H1 (cell line): ENCODE measurements around the gene CHST4. TPM values are rescaled to one million over a fixed set of nuclear protein-coding genes. Genes with fewer than 3 reads are reported as not detected.

ENCODE experiments used
- CTCF ChIA-PET: fragments of 300-600 bp; sonication (Branson Sonifier 250); formaldehyde crosslinking; loops from one replicate; lab custom pipeline; 2021; ENCODE audit not compliant: partially characterized antibody; lab: Charles Lee
- POLR2A ChIA-PET: fragments of 300-600 bp; sonication (Branson Sonifier 250); formaldehyde crosslinking; loops from one replicate; lab custom pipeline; 2021; ENCODE audit warnings: inconsistent platforms; ENCODE audit not compliant: partially characterized antibody; lab: Charles Lee
- DNase-seq, 2 experiments: peaks; one replicate each; pipeline versions ENCODE4 v3.0.0 to v3.0.0-alpha.2; 2010 to 2022; ENCODE audit warnings: low spot score in 2 of 2, low read depth in 1 of 2, mixed read lengths in 1 of 2
- FAIRE-seq: peaks from 2 replicates; lab custom pipeline; 2011; peaks lifted over from hg19 to GRCh38; lab: Jason Lieb, UNC
- H2AFZ ChIP-seq: 2 replicates; pipeline ENCODE4 v1.8.1; 2012; ENCODE audit warnings: low read length, inconsistent platforms
- H2AK5ac ChIP-seq: 2 replicates; pipeline ENCODE4 v1.6.1; 2013; ENCODE audit warnings: low read depth, low read length
- H2BK120ac ChIP-seq: replicated peaks from 2 replicates; pipeline ENCODE3; 2013; ENCODE audit warnings: low read depth, low read length, inconsistent platforms
- H2BK12ac ChIP-seq: 2 replicates; pipeline ENCODE4 v1.6.1; 2013; ENCODE audit warnings: low read depth, low read length
- H2BK15ac ChIP-seq: 2 replicates; pipeline ENCODE4 v1.6.1; 2013; ENCODE audit warnings: low read length
- H2BK20ac ChIP-seq: 2 replicates; pipeline ENCODE4 v1.6.1; 2013; ENCODE audit warnings: low read length
- H2BK5ac ChIP-seq: 2 replicates; pipeline ENCODE4 v1.6.1; 2013; ENCODE audit warnings: low read depth, low read length
- H3K14ac ChIP-seq: 2 replicates; pipeline ENCODE4 v1.6.1; 2013; ENCODE audit warnings: inconsistent platforms; ENCODE audit not compliant: insufficient read length
- H3K18ac ChIP-seq: 2 replicates; pipeline ENCODE4 v1.6.1; 2013; ENCODE audit warnings: low read length; ENCODE audit errors: extremely low read depth
- H3K23ac ChIP-seq: 2 replicates; pipeline ENCODE4 v1.6.1; 2013; ENCODE audit warnings: inconsistent platforms; ENCODE audit not compliant: insufficient read length
- H3K23me2 ChIP-seq: 2 replicates; pipeline ENCODE4 v1.6.1; 2013; ENCODE audit warnings: low read depth, low read length
- H3K27ac ChIP-seq: 2 replicates; pipeline ENCODE4 v1.6.1; 2011; ENCODE audit warnings: low read depth, low read length, inconsistent platforms
- H3K27me3 ChIP-seq, 4 experiments: replicated peaks in 1 of 4; 1 replicate in 1 of 4; 2 replicates in 3 of 4; pipeline versions ENCODE4 v1.6.1 to v1.8.1; 2011 to 2013; ENCODE audit warnings: low read length in 3 of 4, mild to moderate bottlenecking in 3 of 4, inconsistent platforms in 2 of 4, mixed read lengths in 2 of 4, moderate library complexity in 1 of 4; ENCODE audit not compliant: control insufficient read depth in 3 of 4, insufficient read depth in 3 of 4; ENCODE audit errors: extremely low read depth in 1 of 4
- H3K36me3 ChIP-seq, 4 experiments: 2 replicates each; pipeline versions ENCODE4 v1.6.1 to v1.8.1; 2011 to 2013; ENCODE audit warnings: mild to moderate bottlenecking in 4 of 4, low read length in 3 of 4, moderate library complexity in 2 of 4, control low read depth in 1 of 4, inconsistent platforms in 1 of 4; ENCODE audit not compliant: insufficient read depth in 4 of 4, control insufficient read depth in 2 of 4
- H3K4ac ChIP-seq: replicated peaks from 2 replicates; pipeline ENCODE3; 2013; ENCODE audit warnings: low read length, low read depth, mixed read lengths, inconsistent platforms; ENCODE audit not compliant: insufficient read length
- H3K4me1 ChIP-seq, 4 experiments: replicated peaks in 1 of 4; 1 replicate in 1 of 4; 2 replicates in 3 of 4; pipeline versions ENCODE4 v1.6.1 to v1.8.1; 2011 to 2013; ENCODE audit warnings: low read length in 3 of 4, inconsistent platforms in 2 of 4, mixed read lengths in 1 of 4; ENCODE audit not compliant: insufficient read depth in 4 of 4, control insufficient read depth in 3 of 4
- H3K4me2 ChIP-seq, 2 experiments: 2 replicates each; pipeline versions ENCODE4 v1.6.1 to v1.8.1; 2011 to 2013; ENCODE audit warnings: low read depth in 2 of 2, low read length in 2 of 2, control low read depth in 1 of 2, inconsistent platforms in 1 of 2, mild to moderate bottlenecking in 1 of 2; ENCODE audit not compliant: insufficient read depth in 1 of 2
- H3K4me3 ChIP-seq, 4 experiments: fragments of 200-600, 300-600 bp in 1 of 4; sonication (generic), shearing (Covaris generic), sonication (Bioruptor Twin) in 1 of 4; 2 replicates each; pipeline versions ENCODE4 v1.5.1 to v1.8.1; 2011 to 2016; ENCODE audit warnings: low read length in 4 of 4, low read depth in 3 of 4, control low read depth in 2 of 4, inconsistent platforms in 2 of 4, mild to moderate bottlenecking in 2 of 4, mixed read lengths in 1 of 4, moderate library complexity in 1 of 4; ENCODE audit not compliant: insufficient read depth in 2 of 4; ENCODE audit errors: extremely low read depth in 1 of 4
- H3K56ac ChIP-seq: replicated peaks from 2 replicates; pipeline ENCODE3; 2013; ENCODE audit warnings: low read depth, mild to moderate bottlenecking, mixed read lengths, low read length, inconsistent platforms; ENCODE audit not compliant: insufficient read length
- H3K79me1 ChIP-seq: 2 replicates; pipeline ENCODE4 v1.6.1; 2013; ENCODE audit warnings: low read depth, low read length, control low read depth
- H3K79me2 ChIP-seq, 2 experiments: 2 replicates each; pipeline versions ENCODE4 v1.6.1 to v1.8.1; 2012 to 2013; ENCODE audit warnings: low read length in 2 of 2, mild to moderate bottlenecking in 2 of 2, inconsistent platforms in 1 of 2; ENCODE audit not compliant: insufficient read depth in 2 of 2, control insufficient read depth in 1 of 2
- H3K9ac ChIP-seq, 4 experiments: replicated peaks in 1 of 4; 1 replicate in 1 of 4; 2 replicates in 3 of 4; pipeline versions ENCODE4 v1.6.1 to v1.8.1; 2011 to 2013; ENCODE audit warnings: low read depth in 3 of 4, low read length in 3 of 4, control low read depth in 2 of 4, mild to moderate bottlenecking in 2 of 4, moderate library complexity in 2 of 4, inconsistent platforms in 1 of 4; ENCODE audit errors: extremely low read depth in 1 of 4
- H3K9me3 ChIP-seq, 2 experiments: 2 replicates each; pipeline versions ENCODE4 v1.6.1 to v1.8.1; 2012 to 2013; ENCODE audit warnings: mild to moderate bottlenecking in 2 of 2, moderate library complexity in 2 of 2, control low read depth in 1 of 2, inconsistent platforms in 1 of 2, low read depth in 1 of 2, low read length in 1 of 2, mixed read lengths in 1 of 2; ENCODE audit not compliant: insufficient read depth in 2 of 2
- H4K20me1 ChIP-seq, 2 experiments: replicated peaks in 1 of 2; 2 replicates each; pipeline versions ENCODE3 to v1.8.1; 2011 to 2013; ENCODE audit warnings: inconsistent platforms in 2 of 2, low read length in 2 of 2, mild to moderate bottlenecking in 1 of 2; ENCODE audit not compliant: insufficient read depth in 2 of 2, control insufficient read depth in 1 of 2
- H4K5ac ChIP-seq: 2 replicates; pipeline ENCODE4 v1.6.1; 2013; ENCODE audit warnings: low read length, low read depth, mixed read lengths, inconsistent platforms; ENCODE audit not compliant: insufficient read length
- H4K8ac ChIP-seq: 2 replicates; pipeline ENCODE4 v1.8.0; 2013; ENCODE audit warnings: mild to moderate bottlenecking, moderate library complexity, low read length, inconsistent platforms; ENCODE audit not compliant: insufficient read depth; ENCODE audit errors: extremely low read depth
- H4K91ac ChIP-seq: replicated peaks from 2 replicates; pipeline ENCODE3; 2013; ENCODE audit warnings: low read length, mixed read lengths, inconsistent platforms; ENCODE audit not compliant: insufficient read length
- ASH2L ChIP-seq: fragments of 200-600, 300-600 bp; sonication (generic); IDR thresholded peaks from one replicate; pipeline ENCODE4 v1.7.1; 2017; ENCODE audit warnings: low read length
- CEBPB ChIP-seq: IDR thresholded peaks from 2 replicates; pipeline ENCODE4 v1.6.1; 2012; ENCODE audit warnings: low read depth, low read length
- E2F6 ChIP-seq: IDR thresholded peaks from 2 replicates; pipeline ENCODE4 v1.6.1; 2012; ENCODE audit warnings: inconsistent platforms
- JUN ChIP-seq: IDR thresholded peaks from 2 replicates; pipeline ENCODE4 v1.6.1; 2011; ENCODE audit warnings: low read depth, mild to moderate bottlenecking, improper control_type of control experiment, low read length
- MAX ChIP-seq: IDR thresholded peaks from 2 replicates; pipeline ENCODE4 v1.6.1; 2012; ENCODE audit warnings: inconsistent platforms
- NANOG ChIP-seq: IDR thresholded peaks from 2 replicates; pipeline ENCODE4 v1.6.1; 2011; ENCODE audit warnings: low read length, low read depth, mild to moderate bottlenecking, inconsistent platforms; ENCODE audit not compliant: insufficient read depth, poor library complexity, severe bottlenecking
- RXRA ChIP-seq: IDR thresholded peaks from 2 replicates; pipeline ENCODE4 v1.6.1; 2011; ENCODE audit warnings: low read depth, mild to moderate bottlenecking, low read length, moderate library complexity; ENCODE audit not compliant: insufficient read depth
- SP1 ChIP-seq: IDR thresholded peaks from 2 replicates; pipeline ENCODE4 v1.6.1; 2011; ENCODE audit warnings: low read depth, low read length
- SP2 ChIP-seq: IDR thresholded peaks from 2 replicates; pipeline ENCODE4 v1.6.1; 2012; ENCODE audit warnings: mild to moderate bottlenecking, low read length, inconsistent platforms
- TAF1 ChIP-seq: IDR thresholded peaks from 2 replicates; pipeline ENCODE4 v1.6.1; 2011; ENCODE audit warnings: mild to moderate bottlenecking, low read depth, low read length
- WGBS, 2 experiments: shearing (Covaris generic) in 1 of 2; methylation state at CpG; one replicate each; pipeline versions ENCODE4 v1.1.6 to v1.1.7; 2013 to 2015; ENCODE audit warnings: low lambda C conversion rate in 2 of 2, mixed read lengths in 2 of 2, inconsistent platforms in 1 of 2, low coverage in 1 of 2, missing lambda C conversion rate in 1 of 2; ENCODE audit not compliant: insufficient replicate concordance in 2 of 2, insufficient coverage in 1 of 2, insufficient read length in 1 of 2; ENCODE audit errors: extremely low coverage in 1 of 2, missing lambda C conversion rate in 1 of 2; 5-methylcytosine and 5-hydroxymethylcytosine counted together
- polyA plus RNA-seq, 7 experiments: library from polyadenylated mRNA; depleted of rRNA in 3 of 7; stranded (reverse) in 5 of 7; unstranded in 2 of 7; fragments of >200 nt in 5 of 7; fragments of 200-250 nt in 2 of 7; gene quantifications; 1 replicate in 5 of 7; 2 replicates in 1 of 7; 4 replicates in 1 of 7; pipeline versions ENCODE4 v1.2.1 to v1.2.3, GENCODE V29; 2011 to 2013; ENCODE audit warnings: missing spikeins in 2 of 7, mixed read lengths in 2 of 7
- total RNA-seq: library from RNA; stranded (reverse); fragmentation: NEBNext Ultra II Directional; extraction: Animal tissue kit (Norgen Biotek cat#: 25700); gene quantifications from 2 replicates; pipeline ENCODE4 v1.2.1, GENCODE V29; 2021

Gene CHST4
- total and polyA plus RNA-seq, 2 of the 8 experiments (the other 6 are each of a cell fraction or from before 2014, with no cell fraction given) = 12.1 to 14.6 TPM

GRCh38 chr16:71482569-71482968, 43.7 kb upstream of the CHST4 start:
- Histone ChIP-seq H4K20me1 (no peaks in the 10 kb centered on the region), H4K91ac (no peak overlapping the region), H3K27ac (no peak overlapping the region), H3K79me1 (no peaks in the 10 kb centered on the region), H3K56ac (no peak overlapping the region), H3K14ac (no peak overlapping the region), H3K9ac (no peak overlapping the region), H3K18ac (no peak overlapping the region), H3K27me3 (no peaks in the 10 kb centered on the region), H2BK15ac (no peak overlapping the region), H3K36me3 (no peaks in the 10 kb centered on the region), H4K8ac (no peak overlapping the region), H3K23me2 (peaks cover 2% of the 10 kb centered on the region; the same call in 1 of the 2 replicates), H3K9me3 (no peaks in the 10 kb centered on the region), H3K4me1 (no peaks in the 10 kb centered on the region), H3K4ac (no peak overlapping the region), H2BK5ac (no peak overlapping the region), H2BK12ac (no peak overlapping the region), H2BK120ac (no peak overlapping the region), H4K5ac (no peak overlapping the region), H3K4me3 (no peak overlapping the region), H2AFZ (no peak overlapping the region), H3K79me2 (no peaks in the 10 kb centered on the region), H2BK20ac (no peak overlapping the region), H3K4me2 (no peak overlapping the region), H3K23ac (no peak overlapping the region), H2AK5ac (no peak overlapping the region)
- ChIA-PET POLR2A (no interaction called here), CTCF (interaction anchor here (1.1 to 5.3 kb wide), 11 partner anchors 9 to 129 kb away, joined by 3 to 50 read pairs (median 7); partner anchors contain the start of gene ZNF19)
- FAIRE-seq (no peak), DNase-seq (no peak)
- 88% methylated on average over 5 of the region's 5 CpGs; no CpG with 5 or more reads in 1 of the 2 experiments for WGBS, 2 experiments
- TF ChIP-seq MAX (no peak), NANOG (no peak), JUN (no peak), ASH2L (no peak), E2F6 (no peak), CEBPB (no peak), RXRA (no peak), SP2 (no peak), SP1 (no peak), TAF1 (no peak)
